Neuronal stem cell (in vitro differentiated cells): ENCODE data around the gene HEXD.

Experiments used
- DNase-seq: peaks from one replicate; pipeline ENCODE4 v3.0.0-alpha.2; 2013; ENCODE audit warnings: low spot score
- H2AFZ ChIP-seq: one replicate; pipeline ENCODE4 v1.6.1; 2013; ENCODE audit warnings: mild to moderate bottlenecking, low read length, inconsistent platforms
- H2AK5ac ChIP-seq: 2 replicates; pipeline ENCODE4 v1.6.1; 2013; ENCODE audit warnings: low read depth, mild to moderate bottlenecking, inconsistent platforms, low read length, moderate library complexity, mixed read lengths
- H2BK120ac ChIP-seq: 2 replicates; pipeline ENCODE4 v1.6.1; 2013; ENCODE audit warnings: low read depth, mild to moderate bottlenecking, inconsistent platforms, low read length, moderate library complexity, mixed read lengths
- H2BK12ac ChIP-seq: one replicate; pipeline ENCODE4 v1.6.1; 2013; ENCODE audit warnings: low read length, inconsistent platforms
- H2BK15ac ChIP-seq: 2 replicates; pipeline ENCODE4 v1.6.1; 2013; ENCODE audit warnings: mild to moderate bottlenecking, low read length, inconsistent platforms, mixed read lengths
- H2BK5ac ChIP-seq: one replicate; pipeline ENCODE4 v1.6.1; 2013; ENCODE audit warnings: inconsistent platforms, mild to moderate bottlenecking, low read length, moderate library complexity
- H3K14ac ChIP-seq: one replicate; pipeline ENCODE4 v1.6.1; 2013; ENCODE audit warnings: low read length, inconsistent platforms
- H3K18ac ChIP-seq: 2 replicates; pipeline ENCODE4 v1.6.1; 2013; ENCODE audit warnings: low read length, inconsistent platforms
- H3K23ac ChIP-seq: 2 replicates; pipeline ENCODE4 v1.6.1; 2013; ENCODE audit warnings: low read depth, mild to moderate bottlenecking, mixed read lengths, low read length, inconsistent platforms; ENCODE audit not compliant: poor library complexity
- H3K27ac ChIP-seq: replicated peaks from 3 replicates; pipeline ENCODE4 v1.5.1; 2013; ENCODE audit warnings: low read length, inconsistent platforms
- H3K27me3 ChIP-seq, 3 experiments: 2 replicates each; pipeline ENCODE4 v1.6.1; 2013; ENCODE audit warnings: low read length in 3 of 3, mild to moderate bottlenecking in 2 of 3, inconsistent platforms in 1 of 3, low read depth in 1 of 3, mixed read lengths in 1 of 3, moderate library complexity in 1 of 3; ENCODE audit not compliant: control insufficient read depth in 3 of 3, insufficient read depth in 3 of 3
- H3K36me3 ChIP-seq, 2 donors: replicated peaks in 1 of 2; 2 replicates each; pipeline ENCODE4 v1.6.1; 2013; ENCODE audit warnings: low read length in 2 of 2; ENCODE audit not compliant: control insufficient read depth in 2 of 2, insufficient read depth in 2 of 2
- H3K4ac ChIP-seq: 2 replicates; pipeline ENCODE4 v1.6.1; 2013; ENCODE audit warnings: inconsistent platforms, mild to moderate bottlenecking, low read length, moderate library complexity
- H3K4me1 ChIP-seq, 2 donors: 1 replicate in 1 of 2; 2 replicates in 1 of 2; pipeline ENCODE4 v1.6.1; 2013; ENCODE audit warnings: low read length in 2 of 2, low read depth in 1 of 2; ENCODE audit not compliant: control insufficient read depth in 2 of 2, insufficient read depth in 1 of 2
- H3K4me2 ChIP-seq: one replicate; pipeline ENCODE4 v1.6.1; 2013; ENCODE audit warnings: mild to moderate bottlenecking, low read length, inconsistent platforms; ENCODE audit not compliant: insufficient read depth, poor library complexity, severe bottlenecking
- H3K4me3 ChIP-seq, 2 donors: 2 replicates each; pipeline ENCODE4 v1.5.1; 2013; ENCODE audit warnings: low read length in 2 of 2, mild to moderate bottlenecking in 2 of 2, inconsistent platforms in 1 of 2, moderate library complexity in 1 of 2
- H3K79me1 ChIP-seq: one replicate; pipeline ENCODE4 v1.6.1; 2013; ENCODE audit warnings: low read depth, mild to moderate bottlenecking, inconsistent platforms, low read length, moderate library complexity
- H3K9ac ChIP-seq: one replicate; pipeline ENCODE4 v1.6.1; 2013; ENCODE audit warnings: mild to moderate bottlenecking, low read depth, low read length, inconsistent platforms; ENCODE audit not compliant: poor library complexity
- H3K9me3 ChIP-seq, 2 donors: replicated peaks in 1 of 2; 2 replicates each; pipeline versions ENCODE3 to v1.6.1; 2013; ENCODE audit warnings: low read length in 2 of 2, mild to moderate bottlenecking in 2 of 2, inconsistent platforms in 1 of 2, low read depth in 1 of 2, mixed read lengths in 1 of 2, moderate library complexity in 1 of 2; ENCODE audit not compliant: control insufficient read depth in 2 of 2, insufficient read depth in 1 of 2
- H4K8ac ChIP-seq: one replicate; pipeline ENCODE4 v1.6.1; 2013; ENCODE audit warnings: low read depth, mild to moderate bottlenecking, inconsistent platforms, low read length, moderate library complexity
- H4K91ac ChIP-seq: one replicate; pipeline ENCODE4 v1.6.1; 2013; ENCODE audit warnings: low read length, low read depth, mild to moderate bottlenecking, inconsistent platforms; ENCODE audit not compliant: poor library complexity
- WGBS, 2 donors: extraction: QIAGEN DNeasy Blood & Tissue Kit; methylation state at CpG; one replicate each; pipeline ENCODE4 v1.1.7; 2013; ENCODE audit warnings: missing lambda C conversion rate in 2 of 2, mixed read lengths in 1 of 2; ENCODE audit not compliant: insufficient read length in 2 of 2, insufficient replicate concordance in 1 of 2; ENCODE audit errors: extremely low coverage in 2 of 2; 5-methylcytosine and 5-hydroxymethylcytosine counted together

The HEXD gene

DNA sequence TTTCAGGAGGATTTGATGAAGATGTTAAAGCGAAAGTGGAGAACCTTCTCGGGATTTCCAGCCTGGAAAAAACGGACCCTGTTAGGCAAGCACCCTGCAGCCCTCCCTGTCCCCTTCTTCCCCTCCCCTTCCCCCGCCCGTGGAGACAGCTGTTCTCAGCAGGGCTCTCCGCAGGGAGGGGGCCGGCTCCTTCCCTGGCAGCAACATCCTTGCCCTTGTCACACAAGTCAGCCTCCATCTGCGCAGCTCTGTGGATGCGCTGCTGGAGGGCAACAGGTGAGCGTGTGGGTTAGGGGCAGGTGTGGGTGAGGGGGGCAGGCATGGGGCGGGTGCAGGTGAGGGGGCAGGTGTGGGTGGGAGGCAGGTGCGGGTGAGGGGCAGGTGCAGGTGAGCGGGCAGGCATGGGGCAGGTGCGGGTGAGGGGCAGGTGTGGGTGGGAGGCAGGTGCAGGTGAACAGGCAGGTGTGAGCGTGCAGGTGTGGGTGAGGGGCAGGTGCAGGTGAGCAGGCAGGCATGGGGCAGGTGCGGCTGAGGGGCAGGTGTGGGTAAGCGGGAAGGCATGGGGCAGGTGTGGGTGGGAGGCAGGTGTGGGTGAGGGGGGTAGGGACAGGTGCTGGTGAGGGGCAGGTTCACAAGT is 23.0 kb downstream of the HEXD start:
- Histone ChIP-seq H3K18ac (peak overlapping the region; percentile 28), H3K9ac (peak overlapping the region; percentile 81), H3K79me1 (peaks cover 13% of the 10 kb centered on the region), H4K8ac (no peak overlapping the region), H3K14ac (peak overlapping the region; percentile 63), H2BK120ac (no peak overlapping the region), H3K36me3 (peaks cover 23 to 43% of the 10 kb centered on the region in 2 donors), H3K27me3 (no peaks in the 10 kb centered on the region), H4K91ac (no peak overlapping the region), H3K4me2 (no peak overlapping the region), H3K27ac (no peak overlapping the region), H2BK5ac (no peak overlapping the region), H3K9me3 (peaks cover 0 to 2% of the 10 kb centered on the region in 2 donors), H3K23ac (peak overlapping the region; percentile 73), H2BK15ac (no peak overlapping the region), H2AK5ac (no peak overlapping the region), H3K4ac (no peak overlapping the region), H2AFZ (no peak overlapping the region), H3K4me3 (no peak overlapping the region), H3K4me1 (peaks cover 2 to 4% of the 10 kb centered on the region in 2 donors), H2BK12ac (no peak overlapping the region)
- no peak for DNase-seq
- WGBS, 2 donors = no CpG with 5 or more reads among the region's 17 CpGs

DNA sequence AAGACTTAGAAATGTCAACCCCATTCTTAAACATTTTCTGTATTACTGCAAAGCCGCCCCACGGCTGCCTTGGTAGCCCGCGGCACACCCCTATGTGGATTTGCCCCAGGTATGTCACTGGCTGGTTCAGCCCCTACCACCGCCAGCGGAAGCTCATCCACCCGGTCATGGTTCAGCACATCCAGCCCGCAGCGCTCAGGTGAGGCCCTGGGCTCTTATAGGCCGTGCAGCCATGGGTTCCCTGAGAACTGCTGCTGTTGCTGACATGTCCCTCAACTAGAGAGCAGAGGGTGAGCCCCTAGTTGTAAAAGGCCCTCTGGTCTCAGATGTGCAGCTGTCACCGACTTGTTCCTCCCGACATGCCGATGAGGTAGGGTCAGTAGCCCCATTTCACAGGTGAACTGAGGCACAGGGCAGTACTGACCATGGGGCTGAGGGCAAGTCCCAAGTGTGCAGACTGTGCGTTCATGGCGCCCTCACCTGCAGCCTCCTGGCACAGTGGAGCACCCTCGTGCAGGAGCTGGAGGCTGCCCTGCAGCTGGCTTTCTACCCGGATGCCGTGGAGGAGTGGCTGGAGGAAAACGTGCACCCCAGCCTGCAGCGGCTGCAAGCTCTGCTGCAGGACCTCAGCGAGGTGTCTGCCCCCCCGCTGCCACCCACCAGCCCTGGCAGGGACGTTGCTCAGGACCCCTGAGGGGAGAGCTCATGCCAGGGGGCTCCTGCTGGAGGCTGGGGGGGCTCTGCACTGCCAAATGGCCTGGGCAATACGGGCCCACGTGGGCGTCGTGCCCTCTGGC is 23.7 kb downstream of the HEXD start:
- no peak overlapping the region for H3K4ac ChIP-seq
- no peak overlapping the region for H2AK5ac ChIP-seq
- H3K4me3 ChIP-seq = peak overlapping the region in 1 of 2 donors; percentile 28
- no peak overlapping the region for H3K14ac ChIP-seq
- H3K27ac ChIP-seq = no peak overlapping the region
- no peak for DNase-seq
- H2AFZ ChIP-seq = no peak overlapping the region
- H4K8ac ChIP-seq = no peak overlapping the region
- peaks cover 0 to 2% of the 10 kb centered on the region in 2 donors for H3K9me3 ChIP-seq
- H3K4me1 ChIP-seq = peaks cover 2 to 8% of the 10 kb centered on the region in 2 donors
- H3K18ac ChIP-seq = peak overlapping the region; percentile 19
- no peak overlapping the region for H2BK120ac ChIP-seq
- no peak overlapping the region for H3K4me2 ChIP-seq
- H3K27me3 ChIP-seq = no peaks in the 10 kb centered on the region
- peaks cover 21 to 50% of the 10 kb centered on the region in 2 donors for H3K36me3 ChIP-seq
- no CpG with 5 or more reads among the region's 27 CpGs for WGBS, 2 donors
- peak overlapping the region; percentile 89 for H3K23ac ChIP-seq
- no peak overlapping the region for H2BK12ac ChIP-seq
- peaks cover 15% of the 10 kb centered on the region for H3K79me1 ChIP-seq
- H2BK15ac ChIP-seq = no peak overlapping the region
- H4K91ac ChIP-seq = no peak overlapping the region
- peak overlapping the region; percentile 70 for H3K9ac ChIP-seq
- H2BK5ac ChIP-seq = no peak overlapping the region

- Histone ChIP-seq H4K8ac (no peak overlapping the region), H3K79me1 (peaks cover 15% of the 10 kb centered on the region), H2BK120ac (no peak overlapping the region), H4K91ac (no peak overlapping the region), H2BK5ac (no peak overlapping the region), H2AFZ (no peak overlapping the region), H3K9ac (peak overlapping the region; percentile 57), H3K18ac (no peak overlapping the region), H3K23ac (peak overlapping the region; percentile 85), H3K27me3 (no peaks in the 10 kb centered on the region), H3K36me3 (peaks cover 22 to 55% of the 10 kb centered on the region in 2 donors), H2AK5ac (no peak overlapping the region), H3K4me3 (no peak overlapping the region), H3K4me1 (peaks cover 2 to 8% of the 10 kb centered on the region in 2 donors), H2BK12ac (no peak overlapping the region), H3K4ac (no peak overlapping the region), H3K14ac (peak overlapping the region; percentile 6), H3K27ac (no peak overlapping the region), H3K9me3 (peaks cover 0 to 2% of the 10 kb centered on the region in 2 donors), H2BK15ac (no peak overlapping the region), H3K4me2 (no peak overlapping the region)
- no peak for DNase-seq
- WGBS, 2 donors = no CpG with 5 or more reads among the region's 28 CpGs
These were observed 24.7 kb downstream of the HEXD start for GRCh38 chr17:82442643-82443464.
